HG02623 (cell line): ENCODE measurements around the gene BNIP5.

ENCODE experiments used
- ATAC-seq: cut with Tn5 transposase; IDR thresholded peaks from one replicate; pipeline ENCODE4 v1.9.1; 2021; ENCODE audit warnings: moderate library complexity; ENCODE audit not compliant: unreplicated experiment

Gene BNIP5

DNA sequence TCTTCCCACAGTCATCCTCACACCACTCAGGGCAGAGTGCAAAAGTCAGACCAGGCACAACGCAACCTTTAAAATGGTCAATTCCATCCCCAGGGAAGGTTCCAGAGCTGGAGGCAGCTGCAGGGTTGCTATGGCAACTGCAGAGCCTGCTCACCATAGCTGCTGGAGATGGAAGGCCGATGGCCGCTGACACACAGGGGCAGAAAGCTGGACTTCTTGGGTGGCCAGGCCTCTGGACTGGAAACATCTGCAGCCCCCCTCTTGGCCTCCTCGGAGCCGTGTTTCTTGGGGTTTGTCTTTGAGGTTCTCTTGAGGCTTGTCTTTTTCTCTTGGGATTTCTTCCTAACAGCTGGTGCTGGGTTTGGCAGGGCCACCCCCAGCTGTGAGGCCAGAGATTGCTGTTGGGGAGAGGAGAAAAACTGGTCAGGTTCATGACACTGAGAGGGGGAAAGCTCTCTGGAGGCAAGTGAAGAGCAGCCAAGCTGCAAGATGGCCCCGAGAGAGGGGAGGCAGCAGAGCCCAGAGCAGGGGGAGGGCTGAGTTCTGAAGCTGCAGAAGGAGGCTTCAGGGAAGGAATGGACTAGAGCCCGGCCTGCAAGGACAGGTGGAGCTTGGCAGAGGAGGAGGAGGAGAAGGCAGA is 10.2 kb downstream of the BNIP5 start:
- ATAC-seq, result no peak

GRCh38 chr6:36324715-36325114 is 12.0 kb downstream of the BNIP5 start:
- no peak for ATAC-seq

GRCh38 chr6:36324191-36324590 is 12.5 kb downstream of the BNIP5 start:
- ATAC-seq, result no peak

DNA sequence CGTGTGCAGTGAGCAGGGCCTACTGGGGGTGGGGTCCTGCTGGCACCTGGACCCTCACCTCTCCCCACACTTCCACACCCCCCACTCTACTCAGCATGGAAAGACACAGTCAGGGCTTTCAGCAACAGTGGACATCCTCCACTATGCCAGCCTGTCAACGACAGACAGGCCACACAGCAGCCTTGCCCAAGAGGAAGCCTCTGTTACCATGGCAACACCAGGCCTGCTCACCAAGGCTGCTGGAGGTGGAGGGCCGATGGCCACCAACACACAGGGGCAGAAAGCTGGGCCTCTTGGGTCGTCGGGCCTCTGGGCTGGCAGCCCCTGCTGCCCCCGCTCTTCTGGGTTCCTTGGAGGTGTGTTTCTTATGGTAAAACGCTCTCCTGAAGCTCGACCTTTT is 13.6 kb downstream of the BNIP5 start:
- no peak for ATAC-seq

DNA sequence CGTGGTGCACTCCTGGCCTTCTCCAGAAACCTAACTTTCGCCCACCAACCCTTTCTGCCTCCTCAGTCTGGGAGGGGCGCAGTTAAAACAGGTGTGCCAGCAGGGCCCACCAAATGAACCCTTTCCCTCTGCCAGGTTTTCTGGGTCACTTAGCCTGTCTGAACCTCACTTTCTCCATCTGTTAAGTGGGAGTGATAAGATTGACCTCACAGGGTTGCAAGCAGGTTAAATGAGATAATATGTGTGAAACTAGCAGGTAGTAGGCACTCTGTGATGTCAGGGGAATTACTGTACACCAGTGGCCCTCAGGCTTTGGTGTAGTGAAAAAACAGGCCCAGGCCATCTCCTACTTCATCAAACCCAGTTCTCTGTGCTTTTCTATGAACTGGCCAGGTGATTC is 14.1 kb downstream of the BNIP5 start:
- no peak for ATAC-seq

DNA sequence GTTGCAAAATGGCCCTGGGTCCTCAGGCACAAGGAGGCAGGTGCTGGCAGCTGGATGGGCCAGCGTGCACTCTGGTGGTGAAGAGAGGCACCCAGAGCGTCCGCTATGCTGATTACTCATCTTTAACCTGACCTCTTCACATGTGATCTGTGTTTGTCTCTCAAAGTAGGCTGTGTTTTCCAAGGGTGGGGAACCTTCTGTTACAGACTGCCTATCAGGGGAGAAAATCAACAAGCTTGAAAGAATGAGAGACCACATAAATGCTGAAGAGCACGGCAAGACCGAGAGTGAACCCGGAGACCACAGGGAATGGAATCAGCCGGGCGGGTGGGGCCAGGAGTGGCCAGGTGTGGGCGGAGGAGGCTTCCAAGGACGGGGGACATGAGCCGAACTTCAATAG is 16.2 kb downstream of the BNIP5 start:
- no peak for ATAC-seq

GRCh38 chr6:36319821-36320220 is 16.9 kb downstream of the BNIP5 start:
- no peak for ATAC-seq

DNA sequence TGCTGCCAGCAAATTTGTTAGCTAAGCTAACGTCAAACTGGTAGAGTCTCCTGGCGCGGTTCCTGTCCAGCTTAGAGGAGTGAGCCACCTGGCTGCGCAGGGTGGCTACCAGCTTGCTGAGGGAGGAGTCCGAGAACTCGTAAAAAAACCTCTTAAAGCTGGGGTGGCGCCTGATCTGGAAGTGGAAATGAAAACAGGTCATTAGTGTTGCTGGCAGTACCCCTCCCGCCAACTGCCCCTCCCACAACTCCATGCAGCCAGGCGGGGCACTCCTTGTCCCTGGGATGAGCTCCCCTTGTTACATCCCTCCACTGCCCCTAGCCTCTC is 17.3 kb downstream of the BNIP5 start:
- ATAC-seq, result no peak

DNA sequence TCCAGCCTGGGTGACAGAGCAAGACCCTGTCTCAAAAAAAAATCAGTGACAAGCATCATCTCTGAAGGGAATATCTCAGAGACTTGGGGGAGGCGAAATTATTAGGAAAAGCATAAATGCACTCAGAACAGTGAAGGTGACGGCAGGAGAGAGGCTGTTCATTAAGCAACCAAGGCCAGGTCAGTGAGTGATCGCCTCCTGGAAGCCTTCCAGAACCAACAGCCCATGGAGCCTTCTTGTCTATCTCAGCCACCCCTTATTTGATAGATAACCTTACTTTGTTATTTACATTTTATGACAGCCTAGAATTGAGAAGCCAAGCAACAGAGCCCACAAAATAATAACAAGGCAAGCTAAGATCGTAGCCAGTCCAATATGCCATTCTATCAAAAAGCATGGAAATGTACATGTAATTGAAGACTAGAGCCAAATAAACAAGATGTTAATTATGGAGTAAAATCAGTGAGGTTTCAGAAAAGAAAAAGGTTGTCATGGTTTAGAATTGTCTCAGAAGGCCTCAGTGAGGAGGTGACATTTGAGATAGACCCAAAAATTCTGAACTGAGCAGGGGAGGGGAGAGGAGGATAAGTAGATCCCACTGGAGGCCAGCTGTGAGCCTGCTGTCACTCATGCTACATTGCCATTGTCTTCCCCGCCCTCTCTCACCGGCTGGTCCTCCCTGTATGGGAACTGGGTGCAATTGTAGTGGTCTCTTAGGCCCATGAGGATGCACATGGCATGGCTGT is 17.8 kb downstream of the BNIP5 start:
- ATAC-seq, result no peak

DNA sequence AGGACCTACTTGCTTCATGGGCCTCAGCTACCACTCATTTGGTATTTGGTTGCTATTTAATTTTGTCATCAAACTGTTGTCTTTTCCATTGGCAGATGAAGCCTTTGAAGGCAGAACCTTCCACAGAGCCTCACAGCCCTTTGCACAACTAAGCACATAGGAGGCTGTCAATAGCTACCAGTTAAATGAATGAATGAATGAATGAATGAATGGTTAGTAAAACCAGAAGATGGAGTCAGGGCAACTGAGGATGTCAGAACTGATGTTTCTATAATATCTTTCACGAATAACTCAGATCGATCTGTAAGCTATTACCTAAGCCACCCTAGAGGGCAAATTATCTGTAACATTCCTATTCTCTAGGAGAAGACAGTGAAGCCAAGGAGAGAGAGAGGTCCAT is 19.1 kb downstream of the BNIP5 start:
- no peak for ATAC-seq

DNA sequence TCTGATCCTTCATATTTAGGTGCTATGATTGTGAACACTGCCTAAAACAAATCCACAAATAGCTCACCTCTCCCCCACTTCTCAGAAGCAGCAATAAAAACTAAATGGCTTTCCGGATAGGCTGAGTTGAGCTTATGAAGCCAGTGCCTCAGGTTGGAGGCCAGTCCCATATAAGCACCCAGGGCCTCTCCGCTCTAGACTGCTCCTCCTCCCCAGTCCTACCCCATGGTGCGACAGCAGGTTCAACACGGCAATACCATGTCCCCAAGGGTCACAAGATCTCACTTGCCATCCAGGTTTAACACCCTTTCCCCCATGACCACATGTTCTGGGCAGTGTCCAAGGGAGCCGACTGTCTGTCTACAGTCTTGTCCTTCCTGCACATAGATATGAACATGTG is 20.8 kb downstream of the BNIP5 start:
- ATAC-seq, result no peak

GRCh38 chr6:36314221-36315014 is 22.3 kb downstream of the BNIP5 start:
- no peak for ATAC-seq

- no peak for ATAC-seq
Observed at GRCh38 chr6:36313649-36313936, 23.1 kb downstream of the BNIP5 start.

- no peak for ATAC-seq
Observed at GRCh38 chr6:36312854-36313648, 23.6 kb downstream of the BNIP5 start.

DNA sequence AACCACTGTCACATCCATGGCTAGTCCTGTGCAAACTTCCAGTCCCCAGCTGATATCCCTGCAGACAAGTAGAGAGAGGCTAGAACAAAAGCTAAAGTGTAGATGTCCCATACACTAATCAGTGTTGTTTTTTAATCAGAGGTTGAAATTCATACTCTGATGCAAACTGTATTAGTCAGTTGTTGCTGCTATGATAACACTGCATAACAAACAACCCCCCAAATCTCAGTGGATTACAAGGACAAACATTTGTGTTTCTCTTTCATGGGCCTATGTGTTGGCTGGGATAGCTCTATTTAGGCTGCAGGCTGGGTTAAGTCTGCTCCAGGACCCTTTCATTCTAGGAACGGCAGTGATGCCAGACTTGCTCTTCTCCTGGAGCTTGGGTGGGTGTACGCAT is 26.8 kb downstream of the BNIP5 start:
- ATAC-seq, result no peak

GRCh38 chr6:36309203-36309602 is 27.5 kb downstream of the BNIP5 start:
- ATAC-seq, result no peak

GRCh38 chr6:36308514-36308913 is 28.2 kb downstream of the BNIP5 start:
- ATAC-seq, result no peak

DNA sequence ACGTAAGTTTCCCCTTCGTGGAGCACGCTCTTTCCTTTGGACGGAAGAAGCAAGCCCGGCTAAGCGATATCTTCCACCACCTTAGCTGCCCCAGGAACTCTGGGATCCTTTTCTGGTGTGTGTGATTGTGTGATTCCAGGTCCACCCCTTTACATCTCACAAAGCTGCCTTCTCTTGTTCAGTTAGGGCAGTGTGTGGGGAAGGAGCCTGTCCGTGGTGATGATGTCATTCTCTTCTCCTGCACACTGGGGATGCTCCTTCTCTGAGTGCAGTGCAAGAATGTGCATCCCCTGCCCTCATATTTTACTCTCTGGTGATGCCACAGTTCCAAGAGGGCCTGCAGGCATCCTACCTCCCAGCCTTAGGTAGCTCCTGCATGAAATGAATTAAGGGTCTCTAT is 30.3 kb downstream of the BNIP5 start:
- ATAC-seq, result no peak

GRCh38 chr6:36305885-36306284 is 30.8 kb downstream of the BNIP5 start:
- no peak for ATAC-seq

GRCh38 chr6:36302227-36302976 is 34.3 kb downstream of the BNIP5 start:
- no peak for ATAC-seq

DNA sequence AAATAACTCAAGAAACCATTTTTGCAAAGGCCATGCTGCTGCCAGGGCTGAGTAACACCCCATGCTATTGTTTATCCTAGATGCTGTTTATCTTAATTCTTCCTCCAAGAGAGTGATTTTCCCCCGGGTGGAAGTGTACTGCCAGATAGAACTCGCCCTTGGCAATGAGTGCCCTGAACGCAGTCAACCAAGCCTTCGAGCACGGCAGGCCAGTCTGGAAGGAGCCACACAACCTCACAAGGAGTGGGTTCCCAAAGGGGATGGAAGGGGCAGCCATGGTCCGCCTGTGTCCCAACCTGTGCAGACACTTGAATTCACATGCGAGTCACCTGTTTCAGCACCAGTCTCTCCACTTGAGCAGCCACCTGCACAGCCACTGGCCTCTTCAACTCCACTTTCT is 34.9 kb downstream of the BNIP5 start:
- no peak for ATAC-seq
